HepG2 (cell line): ENCODE measurements around the gene HP1BP3. TPM values are rescaled to one million over a fixed set of nuclear protein-coding genes. Genes with fewer than 3 reads are reported as not detected.

Experiments
- ARHGAP35 ChIP-seq: sonication (generic); formaldehyde crosslinking; IDR thresholded peaks from 2 replicates; pipeline ENCODE4 v1.9.0; 2022; ENCODE audit warnings: mild to moderate bottlenecking, inconsistent platforms, moderate library complexity, missing genetic modification reagents, borderline replicate concordance
- ARNT2 ChIP-seq: sonication (generic); formaldehyde crosslinking; IDR thresholded peaks from 2 replicates; pipeline ENCODE4 v1.8.0; 2022; ENCODE audit warnings: mild to moderate bottlenecking, low read depth, missing genetic modification reagents, moderate library complexity
- EP300 ChIP-seq, 3 experiments: sonication (generic) in 1 of 3; formaldehyde crosslinking in 1 of 3; IDR thresholded peaks; 2 replicates each; pipeline versions ENCODE4 v1.5.1 to v1.6.1; 2011 to 2020; ENCODE audit warnings: low read depth in 2 of 3, low read length in 2 of 3, borderline replicate concordance in 1 of 3, improper control_type of control experiment in 1 of 3, mild to moderate bottlenecking in 1 of 3, missing genetic modification reagents in 1 of 3, moderate library complexity in 1 of 3
- NCOR1 ChIP-seq: fragments of 200-600 bp; sonication (generic); IDR thresholded peaks from 2 replicates; pipeline ENCODE4 v1.7.0; 2017; ENCODE audit warnings: antibody characterized with exemption, low read length, borderline replicate concordance
- SALL1 ChIP-seq: sonication (generic); formaldehyde crosslinking; IDR thresholded peaks from 2 replicates; pipeline ENCODE4 v1.8.0; 2022; ENCODE audit warnings: mild to moderate bottlenecking, missing genetic modification reagents
- SRSF1 ChIP-seq: fragments of 200-400 bp; formaldehyde crosslinking; optimal IDR thresholded peaks from 2 replicates; pipeline ENCODE3; 2017; ENCODE audit warnings: mild to moderate bottlenecking, low read depth, low read length, moderate library complexity
- TCF7L2 ChIP-seq: IDR thresholded peaks from 2 replicates; pipeline ENCODE4 v1.6.1; 2011; ENCODE audit warnings: mild to moderate bottlenecking, low read depth, low read length, moderate library complexity
- TRIM24 ChIP-seq: sonication (generic); formaldehyde crosslinking; IDR thresholded peaks from 2 replicates; pipeline ENCODE4 v1.8.0; 2022; ENCODE audit warnings: mild to moderate bottlenecking, missing genetic modification reagents
- ZFAT ChIP-seq: sonication (generic); formaldehyde crosslinking; conservative IDR thresholded peaks from 2 replicates; pipeline ENCODE4 v1.8.1; 2023; ENCODE audit warnings: missing genetic modification reagents, inconsistent platforms
- ZNF335 ChIP-seq: sonication (generic); formaldehyde crosslinking; IDR thresholded peaks from 2 replicates; pipeline ENCODE4 v1.4.0; 2020; ENCODE audit warnings: missing genetic modification reagents
- polyA plus RNA-seq, 8 experiments: library from polyadenylated mRNA; depleted of rRNA in 3 of 8; stranded (reverse) in 7 of 8; unstranded in 1 of 8; fragments of >200 nt; fragmentation: Illumina TruSeq in 4 of 8; extraction: Trizol in 4 of 8; gene quantifications; 2 replicates each; pipeline versions ENCODE4 v1.2.1 to v1.2.3, GENCODE V29; 2011 to 2016; ENCODE audit warnings: low read depth in 4 of 8, missing spikeins in 1 of 8, mixed read lengths in 1 of 8; ENCODE audit not compliant: insufficient read depth in 1 of 8
- total RNA-seq, 5 experiments: library from RNA; depleted of rRNA; stranded (reverse); fragments of >200 nt; fragmentation: Illumina TruSeq; extraction: Trizol; gene quantifications; 2 replicates each; pipeline ENCODE4 v1.2.3, GENCODE V29; 2016; ENCODE audit warnings: low read depth in 1 of 5
- TF ChIP-seq, protein P1 (sequence below), 2 experiments: IDR thresholded peaks; 2 replicates each; pipeline ENCODE4 v1.6.1; 2011 to 2012; ENCODE audit warnings: low read length in 2 of 2, borderline replicate concordance in 1 of 2, low read depth in 1 of 2, mild to moderate bottlenecking in 1 of 2, moderate library complexity in 1 of 2
- TF ChIP-seq, protein P2 (sequence below): sonication (generic); formaldehyde crosslinking; IDR thresholded peaks from 2 replicates; pipeline ENCODE4 v1.5.1; 2020; ENCODE audit warnings: mild to moderate bottlenecking, missing genetic modification reagents, borderline replicate concordance
- TF ChIP-seq, protein P3 (sequence below): sonication (generic); formaldehyde crosslinking; IDR thresholded peaks from 2 replicates; pipeline ENCODE4 v1.8.0; 2022; ENCODE audit warnings: low read depth, missing genetic modification reagents
- TF ChIP-seq, protein P4 (sequence below): sonication (generic); formaldehyde crosslinking; IDR thresholded peaks from 2 replicates; pipeline ENCODE4 v1.4.0; 2020; ENCODE audit warnings: missing genetic modification reagents

The HP1BP3 gene
- total and polyA plus RNA-seq, 2 of the 13 experiments (the other 11 are each of a cell fraction or from before 2014, with no cell fraction given), result 98.5 to 137 TPM

DNA sequence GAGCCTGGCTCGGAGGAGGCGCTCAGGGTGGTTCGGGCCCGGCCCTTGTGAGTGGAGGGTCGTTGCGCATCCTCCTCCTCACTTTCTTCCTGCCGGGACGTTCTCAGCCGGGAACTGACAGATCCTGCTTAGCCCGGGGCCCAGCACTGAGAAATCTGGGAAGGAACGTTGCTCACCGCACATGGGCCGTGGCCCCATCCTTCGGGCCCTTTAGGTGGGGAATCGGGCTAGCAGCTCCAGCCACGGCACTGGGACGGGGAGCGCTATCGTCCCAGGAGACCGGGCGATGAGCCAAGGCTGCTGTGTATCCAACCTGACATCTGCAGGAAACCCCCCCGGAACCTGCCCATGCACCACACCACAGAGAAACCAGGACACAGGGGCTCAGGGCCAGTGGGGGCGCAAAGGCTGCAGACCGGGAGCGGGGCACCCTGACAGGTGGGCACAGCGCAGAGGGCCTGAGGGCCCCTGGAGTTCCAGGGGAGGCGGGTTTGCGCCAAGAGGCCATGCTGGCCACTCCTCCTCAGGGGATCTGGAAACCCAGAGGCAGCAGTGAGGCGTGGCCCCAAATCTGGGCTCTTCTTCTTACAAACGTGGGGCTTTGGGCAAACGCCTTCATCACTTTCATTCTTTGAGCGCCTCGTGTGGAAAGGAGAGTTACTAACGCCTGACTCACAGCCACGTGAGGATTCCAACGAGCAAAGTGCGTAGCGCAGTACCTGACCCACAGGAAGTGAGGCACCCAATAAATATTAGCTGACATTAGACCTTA lies 54.3 kb downstream of the HP1BP3 start, which contains the start of gene SH2D5 (continued):
- TF ChIP-seq, protein P1, sequence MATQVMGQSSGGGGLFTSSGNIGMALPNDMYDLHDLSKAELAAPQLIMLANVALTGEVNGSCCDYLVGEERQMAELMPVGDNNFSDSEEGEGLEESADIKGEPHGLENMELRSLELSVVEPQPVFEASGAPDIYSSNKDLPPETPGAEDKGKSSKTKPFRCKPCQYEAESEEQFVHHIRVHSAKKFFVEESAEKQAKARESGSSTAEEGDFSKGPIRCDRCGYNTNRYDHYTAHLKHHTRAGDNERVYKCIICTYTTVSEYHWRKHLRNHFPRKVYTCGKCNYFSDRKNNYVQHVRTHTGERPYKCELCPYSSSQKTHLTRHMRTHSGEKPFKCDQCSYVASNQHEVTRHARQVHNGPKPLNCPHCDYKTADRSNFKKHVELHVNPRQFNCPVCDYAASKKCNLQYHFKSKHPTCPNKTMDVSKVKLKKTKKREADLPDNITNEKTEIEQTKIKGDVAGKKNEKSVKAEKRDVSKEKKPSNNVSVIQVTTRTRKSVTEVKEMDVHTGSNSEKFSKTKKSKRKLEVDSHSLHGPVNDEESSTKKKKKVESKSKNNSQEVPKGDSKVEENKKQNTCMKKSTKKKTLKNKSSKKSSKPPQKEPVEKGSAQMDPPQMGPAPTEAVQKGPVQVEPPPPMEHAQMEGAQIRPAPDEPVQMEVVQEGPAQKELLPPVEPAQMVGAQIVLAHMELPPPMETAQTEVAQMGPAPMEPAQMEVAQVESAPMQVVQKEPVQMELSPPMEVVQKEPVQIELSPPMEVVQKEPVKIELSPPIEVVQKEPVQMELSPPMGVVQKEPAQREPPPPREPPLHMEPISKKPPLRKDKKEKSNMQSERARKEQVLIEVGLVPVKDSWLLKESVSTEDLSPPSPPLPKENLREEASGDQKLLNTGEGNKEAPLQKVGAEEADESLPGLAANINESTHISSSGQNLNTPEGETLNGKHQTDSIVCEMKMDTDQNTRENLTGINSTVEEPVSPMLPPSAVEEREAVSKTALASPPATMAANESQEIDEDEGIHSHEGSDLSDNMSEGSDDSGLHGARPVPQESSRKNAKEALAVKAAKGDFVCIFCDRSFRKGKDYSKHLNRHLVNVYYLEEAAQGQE (IDR thresholded peaks at IDR 0.05; ENCODE audit: borderline replicate concordance in 1 of 2, low read depth in 1 of 2, low read length in 2 of 2), result no peak
- peak; percentile 80 for TF ChIP-seq SALL1
- 0 out of 2 replicates have a peak, but pooled peaks have one; percentile 42 for TF ChIP-seq ZFAT
- TF ChIP-seq TCF7L2, result no peak
- no peak for TF ChIP-seq ARHGAP35 (CRISPR knock-in tag)
- no peak for TF ChIP-seq SRSF1
- no peak for TF ChIP-seq NCOR1
- peak; percentile 42 to 58; a peak in 3 of 4 replicates for TF ChIP-seq EP300 (IDR thresholded peaks at IDR 0.05; ENCODE audit: low read depth in 2 of 2, low read length in 2 of 2)
- TF ChIP-seq EP300 (CRISPR knock-in tag; IDR thresholded peaks at IDR 0.05; ENCODE audit: borderline replicate concordance), result peak; percentile 63
- TF ChIP-seq TRIM24, result no peak
- no peak for TF ChIP-seq ZNF335
- TF ChIP-seq, protein P2, sequence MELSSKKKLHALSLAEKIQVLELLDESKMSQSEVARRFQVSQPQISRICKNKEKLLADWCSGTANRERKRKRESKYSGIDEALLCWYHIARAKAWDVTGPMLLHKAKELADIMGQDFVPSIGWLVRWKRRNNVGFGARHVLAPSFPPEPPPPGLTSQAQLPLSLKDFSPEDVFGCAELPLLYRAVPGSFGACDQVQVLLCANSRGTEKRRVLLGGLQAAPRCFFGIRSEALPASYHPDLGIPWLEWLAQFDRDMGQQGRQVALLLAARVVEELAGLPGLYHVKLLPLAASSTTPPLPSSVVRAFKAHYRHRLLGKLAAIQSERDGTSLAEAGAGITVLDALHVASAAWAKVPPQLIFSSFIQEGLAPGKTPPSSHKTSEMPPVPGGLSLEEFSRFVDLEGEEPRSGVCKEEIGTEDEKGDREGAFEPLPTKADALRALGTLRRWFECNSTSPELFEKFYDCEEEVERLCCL (CRISPR knock-in tag), result no peak
- TF ChIP-seq, protein P3, sequence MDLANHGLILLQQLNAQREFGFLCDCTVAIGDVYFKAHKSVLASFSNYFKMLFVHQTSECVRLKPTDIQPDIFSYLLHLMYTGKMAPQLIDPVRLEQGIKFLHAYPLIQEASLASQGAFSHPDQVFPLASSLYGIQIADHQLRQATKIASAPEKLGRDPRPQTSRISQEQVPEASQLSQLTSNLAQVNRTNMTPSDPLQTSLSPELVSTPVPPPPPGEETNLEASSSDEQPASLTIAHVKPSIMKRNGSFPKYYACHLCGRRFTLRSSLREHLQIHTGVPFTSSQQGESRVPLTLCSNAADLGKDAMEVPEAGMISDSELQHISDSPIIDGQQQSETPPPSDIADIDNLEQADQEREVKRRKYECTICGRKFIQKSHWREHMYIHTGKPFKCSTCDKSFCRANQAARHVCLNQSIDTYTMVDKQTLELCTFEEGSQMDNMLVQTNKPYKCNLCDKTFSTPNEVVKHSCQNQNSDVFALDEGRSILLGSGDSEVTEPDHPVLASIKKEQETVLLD (CRISPR knock-in tag), result no peak
- peak; percentile 45; the same call in 1 of the 2 replicates for TF ChIP-seq ARNT2 (CRISPR knock-in tag)
- TF ChIP-seq, protein P4, sequence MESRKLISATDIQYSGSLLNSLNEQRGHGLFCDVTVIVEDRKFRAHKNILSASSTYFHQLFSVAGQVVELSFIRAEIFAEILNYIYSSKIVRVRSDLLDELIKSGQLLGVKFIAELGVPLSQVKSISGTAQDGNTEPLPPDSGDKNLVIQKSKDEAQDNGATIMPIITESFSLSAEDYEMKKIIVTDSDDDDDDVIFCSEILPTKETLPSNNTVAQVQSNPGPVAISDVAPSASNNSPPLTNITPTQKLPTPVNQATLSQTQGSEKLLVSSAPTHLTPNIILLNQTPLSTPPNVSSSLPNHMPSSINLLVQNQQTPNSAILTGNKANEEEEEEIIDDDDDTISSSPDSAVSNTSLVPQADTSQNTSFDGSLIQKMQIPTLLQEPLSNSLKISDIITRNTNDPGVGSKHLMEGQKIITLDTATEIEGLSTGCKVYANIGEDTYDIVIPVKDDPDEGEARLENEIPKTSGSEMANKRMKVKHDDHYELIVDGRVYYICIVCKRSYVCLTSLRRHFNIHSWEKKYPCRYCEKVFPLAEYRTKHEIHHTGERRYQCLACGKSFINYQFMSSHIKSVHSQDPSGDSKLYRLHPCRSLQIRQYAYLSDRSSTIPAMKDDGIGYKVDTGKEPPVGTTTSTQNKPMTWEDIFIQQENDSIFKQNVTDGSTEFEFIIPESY (CRISPR knock-in tag), result 0 out of 2 replicates have a peak, but pooled peaks have one; percentile 30
